ENCODE measurements around the gene PLPPR4.
"Not testable (repeated sequence)": the region's sequence is repeated elsewhere in the genome, so short reads cannot be mapped to it uniquely, and the experiment has no call there.

PLPPR4 gene

DNA sequence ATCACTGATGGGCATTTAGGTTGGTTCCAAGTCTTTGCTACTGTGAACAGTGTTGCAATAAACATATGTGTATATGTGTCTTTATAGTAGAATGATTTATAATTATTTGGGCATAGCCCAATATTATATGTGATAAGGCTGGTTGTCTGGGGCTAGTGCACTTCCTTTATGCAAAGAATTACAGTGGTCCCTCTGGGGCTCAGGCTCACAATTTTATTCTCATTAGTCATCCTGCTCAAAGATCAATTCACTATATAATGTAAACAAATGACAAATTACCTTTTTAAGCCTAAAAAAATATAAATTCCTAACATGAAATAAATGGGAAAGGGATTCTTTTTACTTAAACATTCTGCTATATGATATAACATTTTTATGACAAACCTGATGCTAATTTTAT, 5.0 kb downstream of the PLPPR4 start:
- DNase-seq, result no peak

DNA sequence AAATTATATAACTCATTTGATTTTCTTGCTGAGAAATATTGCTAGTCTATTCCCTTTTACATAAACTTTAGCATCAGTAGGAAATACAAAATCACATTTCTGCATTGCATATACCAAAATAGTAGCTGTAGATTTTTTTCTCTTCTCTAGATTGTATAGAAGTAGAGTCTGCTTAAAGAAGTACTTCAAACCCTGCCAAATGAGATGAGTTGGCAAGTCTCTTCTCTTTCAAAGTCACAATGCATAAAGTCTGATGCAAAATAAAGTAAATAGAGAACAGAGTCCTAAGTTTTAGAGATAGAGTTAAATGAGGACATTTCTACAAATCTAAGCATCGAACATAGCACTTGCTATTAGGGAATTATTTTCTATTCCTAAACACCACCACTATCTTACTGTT, 6.4 kb downstream of the PLPPR4 start:
- DNase-seq, result no peak

DNA sequence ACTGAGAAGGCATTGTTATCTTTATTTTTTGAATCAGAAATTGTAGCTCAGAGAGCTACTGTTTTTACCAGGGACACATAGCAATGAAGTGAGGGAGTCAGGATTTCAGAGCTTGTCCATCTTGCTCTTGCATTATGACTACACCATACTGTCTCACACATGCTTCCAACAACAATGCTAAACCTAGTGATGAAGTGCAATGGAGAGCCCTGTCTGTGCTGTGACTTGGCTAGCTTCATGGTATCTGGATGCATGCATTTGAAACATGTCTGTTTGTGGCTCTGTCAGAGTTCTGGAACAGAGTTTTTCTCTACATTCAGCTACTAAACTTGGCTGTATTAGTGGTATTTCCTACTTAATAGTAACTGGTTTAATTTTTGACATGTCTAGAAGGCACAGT, 7.0 kb downstream of the PLPPR4 start:
- no peak for DNase-seq

DNA sequence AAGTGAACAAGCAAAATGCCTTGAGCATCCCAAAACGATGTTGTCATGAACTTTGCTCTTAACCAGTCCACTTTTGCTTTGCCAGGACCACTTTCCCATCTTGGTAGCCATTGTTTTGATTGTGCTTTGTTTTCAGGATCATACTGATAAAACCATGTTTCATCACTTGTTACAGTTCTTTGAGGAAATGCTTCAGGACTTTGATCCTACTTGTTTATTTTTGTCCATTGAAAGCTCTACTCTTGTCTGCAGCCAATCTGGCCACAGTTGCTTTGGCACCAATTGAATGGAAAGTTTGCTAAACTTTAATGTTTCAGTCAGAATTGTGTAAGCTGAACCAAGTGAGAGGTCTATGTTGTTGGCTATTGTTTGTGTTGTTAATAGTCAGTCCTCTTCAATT, 12.8 kb downstream of the PLPPR4 start:
- DNase-seq, result no peak

DNA sequence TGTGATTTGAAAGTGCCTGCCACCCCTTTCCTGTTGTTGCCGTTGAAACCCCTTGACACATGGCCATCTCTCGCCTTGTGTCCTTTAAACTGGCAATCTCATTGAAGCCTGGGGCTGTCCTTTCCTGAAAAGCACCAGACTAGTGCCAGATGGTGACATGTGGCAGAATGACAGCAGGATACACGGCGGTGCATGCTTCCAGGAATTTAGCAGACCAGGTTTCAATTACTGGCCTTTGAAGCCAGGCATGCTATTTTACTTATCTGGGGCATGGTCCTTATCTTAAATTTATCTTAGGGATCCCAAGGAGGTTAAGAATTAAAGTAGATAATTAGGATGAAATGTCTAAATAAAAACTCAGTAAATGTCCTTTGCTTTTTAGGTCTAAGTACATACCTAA, 15.2 kb downstream of the PLPPR4 start:
- no peak for DNase-seq

DNA sequence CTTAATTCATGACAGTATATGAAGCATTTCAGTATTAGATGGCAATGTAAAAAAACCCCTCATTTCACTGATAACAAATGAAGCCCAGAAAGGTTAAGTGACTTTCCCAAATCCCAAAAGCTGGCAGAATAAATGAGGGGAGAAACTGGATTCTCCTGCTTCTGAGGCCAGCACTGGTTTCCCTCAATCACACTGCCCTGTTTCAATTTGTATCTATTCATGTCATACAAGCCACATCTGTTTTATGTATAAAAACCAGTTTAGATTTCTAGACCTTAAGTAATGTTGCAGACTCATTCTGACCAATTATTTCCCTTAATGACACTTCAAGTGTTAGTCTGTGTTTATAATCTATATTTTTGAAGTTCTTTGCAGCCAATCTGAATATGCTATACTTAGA, 16.8 kb downstream of the PLPPR4 start:
- DNase-seq, result no peak

DNA sequence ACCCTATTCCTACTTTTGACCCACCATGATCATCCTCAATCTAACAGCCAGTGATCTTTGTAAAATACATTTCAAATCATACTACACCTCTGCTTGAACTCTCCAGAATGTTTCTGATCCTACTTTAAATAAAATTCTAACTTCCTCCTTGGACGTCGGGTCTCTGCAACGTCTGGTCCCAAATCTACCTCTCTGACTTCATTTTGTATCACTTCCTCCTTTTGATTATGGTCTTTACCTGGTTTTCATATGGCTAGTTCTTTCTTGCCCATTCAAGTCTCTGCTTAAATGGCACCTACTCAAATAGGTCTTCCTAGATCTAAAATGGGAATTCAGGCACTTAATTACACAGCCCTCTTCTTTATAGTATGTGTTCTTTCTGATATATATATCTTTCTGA, 18.2 kb downstream of the PLPPR4 start:
- DNase-seq, result no peak

DNA sequence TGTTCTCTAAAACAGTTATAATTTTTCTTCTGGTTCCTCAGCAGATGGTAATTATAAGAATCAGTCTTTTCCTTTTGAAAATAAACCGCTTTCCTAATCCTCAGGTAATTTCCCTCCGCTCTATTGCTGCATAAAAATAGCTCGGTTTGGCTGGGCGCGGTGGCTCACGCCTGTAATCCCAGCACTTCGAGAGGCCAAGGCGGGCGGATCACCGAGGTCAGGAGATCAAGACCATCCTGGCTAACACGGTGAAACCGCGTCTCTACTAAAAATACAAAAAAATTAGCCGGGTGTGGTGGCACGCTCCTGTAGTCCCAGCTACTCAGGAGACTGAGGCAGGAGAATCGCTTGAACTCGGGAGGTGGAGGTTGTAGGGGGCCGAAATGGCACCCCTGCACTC, 19.2 kb downstream of the PLPPR4 start:
- DNase-seq, result not testable (repeated sequence)

DNA sequence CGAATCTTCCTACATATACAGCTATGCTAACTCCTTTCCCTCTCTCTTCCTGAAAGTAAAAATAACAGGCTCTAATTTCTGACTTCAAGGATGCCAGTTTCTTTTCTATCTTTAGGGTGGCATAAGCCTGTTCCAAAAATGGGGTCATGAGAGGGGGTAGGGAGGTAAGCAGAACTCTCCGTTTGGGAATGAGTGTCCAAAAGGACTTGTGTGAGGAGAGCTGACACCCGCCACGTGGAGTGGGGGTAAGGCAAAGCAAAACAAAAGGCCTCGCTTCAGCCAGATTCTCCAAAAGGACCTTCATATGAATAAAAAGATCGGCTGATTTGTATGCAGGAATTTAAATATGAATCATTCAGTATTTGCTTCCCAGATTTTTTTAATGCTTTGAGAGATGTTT, 28.6 kb downstream of the PLPPR4 start:
- DNase-seq, result no peak

DNA sequence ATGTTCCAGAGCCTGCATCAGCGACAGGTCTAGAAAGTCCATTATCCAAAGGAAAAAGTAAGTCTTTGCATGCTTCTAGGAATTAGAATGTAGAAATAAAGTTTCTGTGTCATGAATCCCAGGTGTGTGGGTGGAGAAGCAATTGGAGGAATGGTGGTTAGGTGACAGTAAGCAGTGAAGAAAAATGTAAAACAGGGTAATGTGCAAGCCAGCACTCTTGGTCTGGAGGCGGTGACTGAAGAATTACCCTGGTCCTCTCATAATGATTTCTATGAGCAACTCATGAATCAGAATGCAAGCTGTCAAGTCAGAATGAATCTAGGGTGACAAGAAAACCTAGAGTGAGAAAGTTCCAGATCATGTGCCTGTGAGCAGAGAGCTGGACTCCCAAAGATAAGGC, 33.6 kb downstream of the PLPPR4 start:
- DNase-seq, result no peak

DNA sequence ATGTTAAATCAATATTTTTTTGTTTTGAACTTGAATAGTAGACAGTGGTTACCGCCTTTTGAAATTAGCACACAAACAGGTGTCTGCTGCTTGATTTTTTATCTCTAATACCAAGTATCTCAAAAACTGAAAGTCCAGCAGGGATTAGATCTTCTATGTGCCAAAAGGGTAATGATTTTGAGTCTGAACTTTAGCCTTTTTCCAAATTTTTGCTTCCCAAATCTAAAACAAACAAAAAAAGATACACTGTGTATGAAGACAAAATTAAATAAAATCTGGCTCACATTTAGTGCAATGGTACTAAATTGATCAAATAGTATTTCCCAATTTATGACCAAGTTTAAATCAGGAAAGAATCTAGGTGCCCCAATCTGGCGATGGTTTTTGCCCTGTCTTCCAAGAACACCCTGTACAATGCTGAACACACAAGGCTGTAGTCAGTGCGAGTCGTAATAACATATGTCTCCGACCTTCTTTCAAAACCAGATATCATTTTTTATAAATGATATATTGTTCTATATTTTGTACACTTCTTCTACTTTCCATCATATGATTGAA, 40.5 kb downstream of the PLPPR4 start:
- no peak for DNase-seq

DNA sequence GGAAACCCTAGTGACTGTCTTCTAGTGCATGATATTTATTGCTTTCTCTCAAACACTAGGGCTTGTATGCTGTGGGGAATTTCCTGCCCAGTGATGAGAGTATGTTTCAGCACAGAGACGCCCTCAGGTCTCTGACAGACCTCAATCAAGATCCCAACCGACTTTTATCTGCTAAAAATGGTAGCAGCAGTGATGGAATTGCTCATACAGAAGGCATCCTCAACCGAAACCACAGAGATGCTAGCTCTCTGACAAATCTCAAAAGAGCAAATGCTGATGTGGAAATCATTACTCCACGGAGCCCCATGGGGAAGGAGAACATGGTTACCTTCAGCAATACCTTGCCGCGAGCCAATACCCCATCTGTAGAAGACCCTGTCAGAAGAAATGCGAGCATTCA, 41.3 kb downstream of the PLPPR4 start:
- DNase-seq, result no peak

DNA sequence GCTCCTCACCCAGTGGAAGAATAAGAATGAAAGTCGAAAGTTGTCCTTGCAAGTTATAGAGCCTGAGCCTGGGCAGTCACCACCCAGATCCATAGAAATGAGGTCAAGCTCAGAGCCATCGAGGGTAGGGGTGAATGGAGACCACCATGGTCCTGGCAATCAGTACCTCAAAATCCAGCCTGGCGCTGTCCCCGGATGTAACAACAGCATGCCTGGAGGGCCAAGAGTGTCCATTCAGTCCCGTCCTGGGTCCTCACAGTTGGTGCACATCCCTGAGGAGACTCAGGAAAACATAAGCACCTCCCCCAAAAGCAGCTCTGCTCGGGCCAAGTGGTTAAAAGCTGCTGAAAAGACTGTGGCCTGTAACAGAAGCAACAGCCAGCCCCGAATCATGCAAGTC, 41.8 kb downstream of the PLPPR4 start:
- DNase-seq, result no peak

DNA sequence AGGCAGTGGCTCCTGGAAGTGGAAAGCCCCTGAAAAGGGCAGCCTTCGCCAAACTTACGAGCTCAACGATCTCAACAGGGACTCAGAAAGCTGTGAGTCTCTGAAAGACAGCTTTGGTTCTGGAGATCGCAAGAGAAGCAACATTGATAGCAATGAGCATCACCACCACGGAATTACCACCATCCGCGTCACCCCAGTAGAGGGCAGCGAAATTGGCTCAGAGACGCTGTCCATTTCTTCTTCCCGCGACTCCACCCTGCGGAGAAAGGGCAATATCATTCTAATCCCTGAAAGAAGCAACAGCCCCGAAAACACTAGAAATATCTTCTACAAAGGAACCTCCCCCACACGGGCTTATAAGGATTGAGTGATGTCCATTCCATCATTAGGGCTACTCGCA, 42.4 kb downstream of the PLPPR4 start:
- no peak for DNase-seq

DNA sequence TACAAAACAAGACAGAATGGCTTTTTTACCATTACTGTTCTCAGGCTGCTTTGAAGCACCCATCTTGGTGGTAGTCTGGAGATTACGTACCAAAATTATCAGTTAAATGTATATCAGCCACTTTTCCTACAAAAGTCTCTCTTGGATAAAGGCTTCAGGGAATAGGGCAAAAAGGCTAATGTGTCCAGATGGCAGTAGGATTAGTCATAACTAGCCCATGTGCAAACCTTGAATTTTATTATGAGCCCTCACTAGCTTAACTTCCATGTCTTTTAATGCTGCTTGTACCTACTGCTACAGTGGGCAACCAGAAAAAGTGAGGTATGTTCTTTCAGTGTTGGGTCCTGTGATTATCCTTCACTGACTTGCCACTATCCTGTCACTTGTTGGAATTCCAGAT, 51.0 kb downstream of the PLPPR4 start:
- DNase-seq, result no peak

DNA sequence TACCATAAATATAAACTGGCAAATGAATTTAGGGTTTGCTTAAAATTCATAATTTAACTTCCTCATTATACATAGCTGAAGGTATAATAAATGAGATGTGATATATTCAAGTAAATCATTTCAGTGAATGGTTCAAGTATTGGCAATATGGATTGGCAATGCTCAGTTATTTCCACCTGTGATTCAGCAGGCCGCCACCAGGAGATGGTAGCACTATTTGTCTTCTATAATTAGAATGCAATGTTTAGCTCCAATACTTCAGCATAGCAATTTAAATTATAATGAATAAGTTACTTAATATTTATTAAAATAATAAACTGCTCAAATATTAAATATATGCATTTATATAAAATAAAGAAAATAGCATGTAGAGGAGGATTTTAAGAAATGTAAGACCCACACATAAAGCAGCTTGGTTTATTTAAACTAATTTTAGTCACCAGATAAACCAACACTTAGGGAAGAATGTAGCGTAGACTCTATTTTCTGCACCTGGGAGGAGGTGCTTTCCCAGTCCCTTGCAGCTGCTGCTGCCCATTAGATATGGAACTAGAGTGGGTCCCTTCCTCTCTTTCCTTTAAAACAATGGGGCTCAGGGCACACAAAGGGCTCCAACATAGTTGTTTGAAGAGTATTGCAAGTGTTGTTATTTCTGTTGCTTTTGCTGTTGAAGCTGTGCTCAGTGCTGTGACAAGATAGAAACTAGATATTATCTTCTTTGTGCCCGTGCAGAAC, 62.1 kb downstream of the PLPPR4 start:
- no peak for DNase-seq

DNA sequence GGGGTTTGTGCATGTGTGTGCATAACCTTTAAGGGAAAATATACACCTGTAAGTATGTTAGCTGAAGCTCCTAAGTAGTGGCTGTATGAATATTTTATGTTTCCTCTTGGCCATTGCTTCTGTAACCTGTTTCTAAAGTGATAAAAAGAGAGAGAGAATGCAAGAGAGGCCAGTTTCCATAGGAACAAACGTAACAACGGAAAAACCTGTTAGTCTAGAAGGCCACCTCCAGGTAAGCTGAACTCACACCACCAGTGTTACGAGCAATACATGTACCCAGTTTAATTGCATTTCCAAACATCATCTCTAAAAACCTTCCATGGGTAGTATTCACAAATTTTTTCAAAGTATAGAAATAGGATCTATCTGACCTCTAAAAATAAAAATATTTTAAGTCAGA, 63.1 kb downstream of the PLPPR4 start:
- no peak for DNase-seq

DNA sequence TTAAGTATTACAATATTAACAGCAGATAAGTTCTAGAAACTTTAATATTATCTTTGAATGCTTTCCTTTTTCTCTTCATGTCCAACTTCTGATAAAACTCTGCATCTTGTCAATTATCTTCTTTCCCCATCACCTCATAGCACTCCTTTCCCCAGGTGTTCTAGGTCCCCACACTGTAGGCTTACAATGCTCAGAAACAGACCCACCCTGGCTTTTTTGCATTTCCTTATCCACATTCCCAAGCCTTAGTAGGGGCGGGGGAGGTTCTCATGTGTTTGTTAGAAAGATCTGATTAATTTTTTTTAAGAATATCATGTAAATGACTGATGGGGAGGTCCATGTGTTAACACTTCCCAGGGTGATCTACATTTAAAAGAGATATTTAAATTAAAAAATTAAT, 63.9 kb downstream of the PLPPR4 start:
- DNase-seq, result no peak

DNA sequence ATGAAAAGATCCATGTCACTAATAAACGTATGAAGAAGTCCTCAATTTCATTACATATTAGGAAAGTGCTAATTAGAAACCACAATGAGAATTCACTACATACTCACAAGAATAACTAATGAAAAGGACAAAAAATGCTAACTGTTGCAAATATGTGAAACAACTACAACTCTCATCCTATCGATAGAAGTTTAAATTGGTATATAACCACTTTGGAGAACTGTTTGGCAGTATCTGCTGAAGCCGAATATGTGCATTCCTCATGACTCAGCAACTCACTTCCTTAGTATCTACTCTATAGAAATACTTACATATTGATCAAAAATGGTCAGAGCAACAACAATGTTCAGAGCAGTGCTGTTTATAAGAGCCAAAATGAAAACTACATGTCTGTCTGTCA, 66.8 kb downstream of the PLPPR4 start:
- no peak for DNase-seq

DNA sequence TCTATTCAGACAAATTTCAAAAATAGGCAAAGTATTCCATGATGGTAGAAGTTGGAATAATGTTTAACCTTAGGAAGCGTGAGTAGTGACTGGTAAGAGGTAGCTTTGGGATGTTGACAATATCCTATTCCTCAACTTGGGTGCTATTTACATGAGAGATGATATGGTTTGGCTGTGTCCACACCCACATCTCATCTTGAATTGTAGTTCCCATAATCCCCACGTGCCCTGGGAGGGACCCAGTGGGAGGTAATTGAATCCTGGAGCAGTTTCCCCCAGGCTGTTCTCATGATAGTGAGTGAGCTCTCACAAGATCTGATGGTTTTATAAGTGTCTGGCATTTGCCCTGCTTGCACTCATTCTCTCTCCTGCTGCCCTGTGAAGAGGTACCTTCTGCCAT, 67.3 kb downstream of the PLPPR4 start:
- DNase-seq, result no peak

DNA sequence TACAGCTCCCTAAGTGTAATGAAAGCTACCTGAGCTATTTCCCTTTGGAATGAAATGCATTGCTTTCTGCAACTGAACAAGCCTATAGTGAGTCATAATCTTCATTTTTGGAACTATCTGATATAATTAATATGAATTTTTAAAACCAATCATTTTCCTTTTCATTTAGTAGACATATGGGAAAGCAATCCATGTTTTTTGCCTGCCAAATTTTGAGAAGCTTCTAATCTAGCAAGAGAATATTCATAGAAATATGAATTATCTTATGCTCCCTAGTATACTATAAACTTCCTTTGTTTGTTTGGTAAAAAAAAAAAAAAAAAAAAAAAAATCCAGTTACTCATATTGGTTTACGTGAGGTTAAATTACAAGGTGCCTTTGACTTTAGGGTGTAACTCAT, 68.3 kb downstream of the PLPPR4 start:
- DNase-seq, result no peak

DNA sequence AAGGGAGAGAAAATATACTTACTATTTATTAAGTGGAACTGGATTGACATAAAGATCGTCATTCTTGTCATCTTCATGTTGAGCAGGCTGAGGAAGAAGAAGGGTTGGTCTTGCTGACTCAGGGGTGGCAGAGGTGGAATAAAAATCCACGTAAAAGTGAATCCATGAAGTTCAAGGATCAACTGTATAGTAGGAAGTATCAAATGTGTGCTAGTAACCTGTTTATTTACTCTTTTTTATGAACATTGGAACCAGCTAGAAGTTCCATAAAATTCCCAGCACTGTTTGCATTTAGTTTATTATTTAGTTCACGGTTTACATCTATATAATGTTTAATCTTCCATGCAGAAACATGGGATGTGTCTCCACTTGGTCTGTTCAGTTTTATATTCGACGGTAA, 70.7 kb downstream of the PLPPR4 start:
- DNase-seq, result no peak

DNA sequence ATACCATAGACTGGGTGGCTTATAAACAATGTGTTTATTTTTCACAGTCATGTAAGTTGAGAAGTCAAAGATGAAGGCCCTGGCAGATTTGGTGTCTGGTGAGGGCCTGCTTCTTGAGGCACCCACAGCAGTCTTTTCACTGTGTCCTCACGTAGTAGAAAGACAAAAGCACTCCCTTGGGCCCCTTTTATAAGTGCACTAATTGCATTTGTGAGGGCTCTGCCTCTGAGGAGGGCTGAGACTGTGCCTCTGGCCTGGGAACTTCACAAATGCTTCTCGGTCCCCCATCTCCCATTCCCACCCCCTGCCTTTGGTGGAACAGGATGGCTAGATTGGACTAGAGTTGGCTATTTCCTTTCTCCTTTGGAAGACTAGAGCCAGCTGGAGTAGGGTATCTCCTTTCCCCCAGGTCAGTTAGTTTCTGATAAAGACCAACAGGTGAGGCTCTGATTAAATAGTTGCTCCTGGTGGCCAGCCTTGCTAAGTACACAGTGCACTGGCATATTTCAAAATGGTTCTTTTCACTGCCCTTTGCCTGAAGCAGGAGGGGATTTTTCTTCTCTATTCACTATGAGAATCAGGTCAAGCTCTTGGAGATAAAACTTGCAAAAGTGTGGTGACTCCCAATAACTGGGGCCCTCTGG, 82.9 kb downstream of the PLPPR4 start:
- DNase-seq, result no peak

DNA sequence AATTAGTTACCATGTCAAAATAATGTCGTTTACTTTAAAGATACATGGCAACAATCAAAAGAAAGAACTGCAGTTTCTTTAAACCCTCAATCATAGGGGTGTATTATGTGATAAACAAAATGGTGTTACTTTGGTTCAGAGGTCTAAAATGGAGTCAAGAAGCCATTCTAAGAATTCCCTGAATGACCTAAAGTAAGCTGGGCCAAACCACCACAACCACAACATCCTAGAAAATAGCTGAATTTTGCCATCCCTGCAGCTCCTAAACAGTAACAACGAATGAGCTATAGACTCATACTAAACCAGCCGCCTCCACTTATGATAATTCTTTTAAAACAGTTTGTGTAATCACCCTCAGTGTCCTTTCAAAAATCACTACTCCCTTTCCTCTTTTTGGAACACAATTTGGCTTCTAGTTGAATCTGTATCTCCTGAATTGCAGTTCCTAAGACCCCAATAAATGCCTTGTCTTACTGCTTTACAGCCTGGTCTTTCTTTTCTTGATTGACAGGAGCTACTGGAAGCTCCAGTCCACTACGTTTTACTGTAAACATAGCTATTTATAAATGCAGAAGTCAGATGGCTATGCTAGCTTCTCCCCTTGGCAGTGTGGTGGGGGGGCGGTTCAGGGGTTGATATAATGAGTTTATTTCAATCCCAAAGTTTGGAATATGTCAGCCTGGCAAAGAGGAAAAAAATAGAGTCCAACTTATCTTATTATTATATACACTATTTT, 84.3 kb downstream of the PLPPR4 start:
- no peak for DNase-seq

Data from SHP77 (cell line).